GM12878 (cell line): ENCODE results near the gene MGAT5. TPM values are rescaled to one million over a fixed set of nuclear protein-coding genes. Genes with fewer than 3 reads are reported as not detected.

Experiments used
- ATAC-seq: fragments of 200-7000 bp; cut with Tn5 transposase; 3 replicates; pipeline ENCODE4 v1.9.1; 2020; ENCODE audit warnings: mild to moderate bottlenecking, moderate library complexity
- BruUV-seq: library from RNA; stranded (reverse); fragments of 400-500 nt; replicated peaks from 2 replicates; lab custom pipeline; 2021; lab: Mats Ljungman, UMichigan
- CTCF ChIA-PET: fragments of 300-600 bp; sonication (Branson Sonifier 250); formaldehyde crosslinking; extraction: SDS; loops from one replicate; lab custom pipeline; 2021; ENCODE audit warnings: inconsistent platforms; lab: Yijun Ruan, JAX
- POLR2A ChIA-PET: fragments of 350-600 bp; formaldehyde crosslinking; extraction: SDS; loops from one replicate; lab custom pipeline; 2021; ENCODE audit warnings: inconsistent platforms; lab: Charles Lee
- RAD21 ChIA-PET: fragments of 300-600 bp; sonication (Branson Sonifier 250); formaldehyde crosslinking; loops from one replicate; lab custom pipeline; 2023; ENCODE audit warnings: antibody characterized with exemption; ENCODE audit not compliant: unreplicated experiment; lab: Charles Lee
- SMC1A ChIA-PET: fragments of 300-600 bp; sonication (Branson Sonifier 250); formaldehyde crosslinking; loops from one replicate; lab custom pipeline; 2023; ENCODE audit not compliant: unreplicated experiment, uncharacterized antibody; lab: Charles Lee
- DNase-seq: peaks from one replicate; pipeline ENCODE4 v3.0.0-alpha.2; 2011; ENCODE audit warnings: low read depth, low spot score
- FAIRE-seq: peaks from 3 replicates; lab custom pipeline; 2011; peaks lifted over from hg19 to GRCh38; lab: Jason Lieb, UNC
- H2AFZ ChIP-seq: 2 replicates; pipeline ENCODE4 v1.6.0; 2011; ENCODE audit warnings: low read depth, low read length, control low read depth; ENCODE audit not compliant: control insufficient read depth
- H3K27ac ChIP-seq: 2 replicates; pipeline ENCODE4 v1.5.1; 2011; ENCODE audit warnings: control low read depth; ENCODE audit not compliant: control insufficient read depth, insufficient read depth
- H3K27me3 ChIP-seq, 2 experiments: replicated peaks in 1 of 2; 2 replicates each; pipeline versions ENCODE4 v1.6.0 to v1.6.1; 2011; ENCODE audit warnings: low read length in 1 of 2; ENCODE audit not compliant: control insufficient read depth in 2 of 2, insufficient read depth in 2 of 2
- H3K36me3 ChIP-seq, 2 experiments: 2 replicates each; pipeline ENCODE4 v1.5.1; 2011; ENCODE audit warnings: low read length in 1 of 2; ENCODE audit not compliant: control insufficient read depth in 2 of 2, insufficient read depth in 2 of 2
- H3K4me1 ChIP-seq: 2 replicates; pipeline ENCODE4 v1.6.1; 2011; ENCODE audit warnings: mild to moderate bottlenecking, low read length, moderate library complexity, mixed read lengths; ENCODE audit not compliant: control insufficient read depth, insufficient read depth
- H3K4me2 ChIP-seq: 2 replicates; pipeline ENCODE4 v1.6.0; 2011; ENCODE audit warnings: control low read depth; ENCODE audit not compliant: control insufficient read depth, insufficient read depth
- H3K4me3 ChIP-seq: fragments of 200-600 bp; sonication (generic); 2 replicates; pipeline ENCODE4 v1.5.1; 2016
- H3K79me2 ChIP-seq: 2 replicates; pipeline ENCODE4 v1.6.0; 2011; ENCODE audit warnings: low read length; ENCODE audit not compliant: control insufficient read depth, insufficient read depth
- H3K9ac ChIP-seq: 2 replicates; pipeline ENCODE4 v1.8.0; 2011; ENCODE audit warnings: low read length, control low read depth, mixed read lengths; ENCODE audit not compliant: control insufficient read depth, insufficient read depth
- H3K9me3 ChIP-seq: replicated peaks from 3 replicates; pipeline ENCODE4 v1.5.1; 2011; ENCODE audit warnings: mild to moderate bottlenecking, low read length; ENCODE audit not compliant: control insufficient read depth, insufficient read depth
- H4K20me1 ChIP-seq: 2 replicates; pipeline ENCODE4 v1.6.0; 2011; ENCODE audit not compliant: control insufficient read depth, insufficient read depth
- MTA2 ChIP-seq: fragments of 450-650 bp; IDR thresholded peaks from 2 replicates; pipeline ENCODE4 v1.6.1; 2016; ENCODE audit warnings: low read depth, mild to moderate bottlenecking, moderate library complexity
- NR2F1 ChIP-seq: fragments of 450-650 bp; conservative IDR thresholded peaks from 2 replicates; pipeline ENCODE4 v1.6.1; 2017; ENCODE audit warnings: mild to moderate bottlenecking
- POLR2AphosphoS2 ChIP-seq: IDR thresholded peaks from 2 replicates; pipeline ENCODE4 v1.6.1; 2011; ENCODE audit warnings: low read depth, mild to moderate bottlenecking, low read length, improper control_type of control experiment, moderate library complexity
- SIN3A ChIP-seq: IDR thresholded peaks from 2 replicates; pipeline ENCODE4 v1.6.1; 2012; ENCODE audit warnings: low read depth, low read length, improper control_type of control experiment
- SMAD1 ChIP-seq: fragments of 450-650 bp; IDR thresholded peaks from 2 replicates; pipeline ENCODE4 v1.6.1; 2018; ENCODE audit warnings: mild to moderate bottlenecking, low read depth; ENCODE audit not compliant: partially characterized antibody
- WGBS: methylation state at CpG from one replicate; pipeline ENCODE4 v1.1.6; 2016; ENCODE audit warnings: low lambda C conversion rate; ENCODE audit not compliant: insufficient replicate concordance, insufficient coverage; ENCODE audit errors: missing lambda C conversion rate; 5-methylcytosine and 5-hydroxymethylcytosine counted together
- in situ Hi-C: fragments of 300-500 bp; cut with MboI; formaldehyde crosslinking; loops from 9 replicates; pipeline ENCODE4 v1.14.3; 2018; ENCODE audit warnings: mixed read lengths
- intact Hi-C: fragments of 100-400 bp; cut with micrococcal nuclease; formaldehyde crosslinking; loops from one replicate; pipeline ENCODE4 v1.14.2; 2022; ENCODE audit not compliant: unreplicated experiment
- polyA plus RNA-seq, 11 experiments: library from polyadenylated mRNA; depleted of rRNA in 4 of 11; unstranded in 6 of 11; stranded (reverse) in 5 of 11; fragments of >200 nt; fragmentation: Nextera tagmentation in 4 of 11; fragmentation: Illumina TruSeq in 1 of 11; extraction: Ambion mirVana in 4 of 11; extraction: Trizol in 1 of 11; gene quantifications; 1 replicate in 1 of 11; 2 replicates in 10 of 11; pipeline versions ENCODE4 v1.2.1 to v1.2.3, GENCODE V29; 2011 to 2016; ENCODE audit warnings: inconsistent platforms in 2 of 11, missing spikeins in 2 of 11, low read depth in 1 of 11
- total RNA-seq, 4 experiments: library from RNA; depleted of rRNA in 3 of 4; stranded (reverse); fragments of >200 nt in 3 of 4; fragmentation: Illumina TruSeq in 1 of 4; extraction: Trizol in 1 of 4; gene quantifications; 2 replicates each; pipeline versions ENCODE4 v1.2.1 to v1.2.3, GENCODE V29; 2013 to 2021
- TF ChIP-seq, protein P1 (sequence below): IDR thresholded peaks from 2 replicates; pipeline ENCODE4 v1.6.1; 2012; ENCODE audit warnings: improper control_type of control experiment, low read depth, low read length; ENCODE audit not compliant: insufficient replicate concordance

Gene MGAT5
- total and polyA plus RNA-seq, 10 of the 15 experiments (the other 5 are each of a cell fraction or from before 2014, with no cell fraction given): 4.9 to 104 (median 36.2) TPM

DNA sequence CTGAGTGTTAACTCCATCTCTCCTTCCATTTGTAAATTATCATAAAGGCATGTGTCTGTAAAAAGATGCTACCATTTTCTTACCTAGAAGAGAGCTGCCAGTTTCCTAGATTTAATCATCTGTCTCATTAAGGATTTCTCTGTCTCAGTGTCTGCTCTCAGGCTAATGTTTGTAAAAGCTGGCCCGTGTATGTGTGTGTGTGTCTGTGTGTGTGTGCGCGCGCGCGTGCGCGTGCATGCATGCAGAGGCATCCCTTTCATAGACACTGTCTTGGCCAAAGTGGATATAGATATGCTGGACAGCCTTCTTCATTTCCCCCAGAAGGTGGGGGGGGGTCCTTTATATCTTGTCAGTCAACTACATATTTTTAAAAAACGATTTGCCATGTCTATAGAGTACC, 18.9 kb downstream of the MGAT5 start:
- DNase-seq (no peak), ATAC-seq (no peak), FAIRE-seq (no peak)
- Histone ChIP-seq H3K79me2 (peaks cover 56% of the 10 kb centered on the region), H3K9me3 (peaks cover 1% of the 10 kb centered on the region; the same call in 2 of the 3 replicates), H3K4me2 (no peak overlapping the region), H3K9ac (no peak overlapping the region), H3K36me3 (peaks cover 5 to 32% of the 10 kb centered on the region in 2 experiments), H3K4me1 (peaks cover 67% of the 10 kb centered on the region), H3K27ac (peak overlapping the region; percentile 13; the same call in 1 of the 2 replicates), H3K4me3 (no peak overlapping the region), H4K20me1 (no peaks in the 10 kb centered on the region), H2AFZ (no peak overlapping the region), H3K27me3 (no peaks in the 10 kb centered on the region)
- WGBS: 92% methylated on average over 9 of the region's 9 CpGs
- RAD21 ChIA-PET: interaction anchor here (0.8 to 4.1 kb wide), 7 partner anchors 10 to 320 kb away, joined by 4 to 27 read pairs (median 6); partner anchors contain the start of gene MGAT5
- intact Hi-C loops (no loop called here), in situ Hi-C loops (no loop called here)
- no TSS peak for BruUV-seq
- no peak for TF ChIP-seq POLR2AphosphoS2
- TF ChIP-seq MTA2: no peak
- TF ChIP-seq SIN3A: no peak
- TF ChIP-seq, protein P1, sequence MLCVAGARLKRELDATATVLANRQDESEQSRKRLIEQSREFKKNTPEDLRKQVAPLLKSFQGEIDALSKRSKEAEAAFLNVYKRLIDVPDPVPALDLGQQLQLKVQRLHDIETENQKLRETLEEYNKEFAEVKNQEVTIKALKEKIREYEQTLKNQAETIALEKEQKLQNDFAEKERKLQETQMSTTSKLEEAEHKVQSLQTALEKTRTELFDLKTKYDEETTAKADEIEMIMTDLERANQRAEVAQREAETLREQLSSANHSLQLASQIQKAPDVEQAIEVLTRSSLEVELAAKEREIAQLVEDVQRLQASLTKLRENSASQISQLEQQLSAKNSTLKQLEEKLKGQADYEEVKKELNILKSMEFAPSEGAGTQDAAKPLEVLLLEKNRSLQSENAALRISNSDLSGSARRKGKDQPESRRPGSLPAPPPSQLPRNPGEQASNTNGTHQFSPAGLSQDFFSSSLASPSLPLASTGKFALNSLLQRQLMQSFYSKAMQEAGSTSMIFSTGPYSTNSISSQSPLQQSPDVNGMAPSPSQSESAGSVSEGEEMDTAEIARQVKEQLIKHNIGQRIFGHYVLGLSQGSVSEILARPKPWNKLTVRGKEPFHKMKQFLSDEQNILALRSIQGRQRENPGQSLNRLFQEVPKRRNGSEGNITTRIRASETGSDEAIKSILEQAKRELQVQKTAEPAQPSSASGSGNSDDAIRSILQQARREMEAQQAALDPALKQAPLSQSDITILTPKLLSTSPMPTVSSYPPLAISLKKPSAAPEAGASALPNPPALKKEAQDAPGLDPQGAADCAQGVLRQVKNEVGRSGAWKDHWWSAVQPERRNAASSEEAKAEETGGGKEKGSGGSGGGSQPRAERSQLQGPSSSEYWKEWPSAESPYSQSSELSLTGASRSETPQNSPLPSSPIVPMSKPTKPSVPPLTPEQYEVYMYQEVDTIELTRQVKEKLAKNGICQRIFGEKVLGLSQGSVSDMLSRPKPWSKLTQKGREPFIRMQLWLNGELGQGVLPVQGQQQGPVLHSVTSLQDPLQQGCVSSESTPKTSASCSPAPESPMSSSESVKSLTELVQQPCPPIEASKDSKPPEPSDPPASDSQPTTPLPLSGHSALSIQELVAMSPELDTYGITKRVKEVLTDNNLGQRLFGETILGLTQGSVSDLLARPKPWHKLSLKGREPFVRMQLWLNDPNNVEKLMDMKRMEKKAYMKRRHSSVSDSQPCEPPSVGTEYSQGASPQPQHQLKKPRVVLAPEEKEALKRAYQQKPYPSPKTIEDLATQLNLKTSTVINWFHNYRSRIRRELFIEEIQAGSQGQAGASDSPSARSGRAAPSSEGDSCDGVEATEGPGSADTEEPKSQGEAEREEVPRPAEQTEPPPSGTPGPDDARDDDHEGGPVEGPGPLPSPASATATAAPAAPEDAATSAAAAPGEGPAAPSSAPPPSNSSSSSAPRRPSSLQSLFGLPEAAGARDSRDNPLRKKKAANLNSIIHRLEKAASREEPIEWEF: no peak
- TF ChIP-seq SMAD1: no peak
- TF ChIP-seq NR2F1: no peak
- SMC1A ChIA-PET: interaction anchor here (1.4 to 6.4 kb wide), 10 partner anchors 11 to 155 kb away, joined by 3 to 36 read pairs (median 22); partner anchors contain the start of gene MGAT5
- CTCF ChIA-PET: interaction anchor here (1.4 to 4.6 kb wide), 6 partner anchors 11 to 154 kb away, joined by 4 to 29 read pairs (median 8); no protein-coding TSS in a partner anchor
- POLR2A ChIA-PET: interaction anchor here (1.0 kb wide), 1 partner anchor 10 kb away, joined by 3 read pairs; no protein-coding TSS in a partner anchor
